ENCODE data around the gene VAMP4.
"Not testable (repeated sequence)": the region's sequence is repeated elsewhere in the genome, so short reads cannot be mapped to it uniquely, and the experiment has no call there.

VAMP4 gene

GRCh38 chr1:171693541-171693940 lies 48.3 kb downstream of the VAMP4 start:
- DNase-seq, result not testable (repeated sequence)

- DNase-seq, result no peak
These were observed 58.0 kb downstream of the VAMP4 start for GRCh38 chr1:171683870-171684269.

- no peak for DNase-seq
These were observed 61.5 kb downstream of the VAMP4 start for GRCh38 chr1:171680339-171680738.

- no peak for DNase-seq
These were observed 65.0 kb downstream of the VAMP4 start for GRCh38 chr1:171676823-171677222.

- no peak for DNase-seq
These were observed 67.1 kb downstream of the VAMP4 start for GRCh38 chr1:171674431-171675405.

- no peak for DNase-seq
These were observed 71.1 kb downstream of the VAMP4 start for GRCh38 chr1:171670739-171671138.

GRCh38 chr1:171668372-171668771 lies 73.5 kb downstream of the VAMP4 start:
- no peak for DNase-seq

GRCh38 chr1:171666114-171666769 lies 75.6 kb downstream of the VAMP4 start:
- no peak for DNase-seq

GRCh38 chr1:171664976-171665375 lies 76.9 kb downstream of the VAMP4 start:
- no peak for DNase-seq

GRCh38 chr1:171663854-171664575 lies 77.8 kb downstream of the VAMP4 start:
- DNase-seq, result no peak

GRCh38 chr1:171663036-171663853 lies 78.6 kb downstream of the VAMP4 start:
- no peak for DNase-seq

GRCh38 chr1:171661076-171661650 lies 80.7 kb downstream of the VAMP4 start:
- no peak for DNase-seq

GRCh38 chr1:171656206-171656605 lies 85.7 kb downstream of the VAMP4 start:
- not testable (repeated sequence) for DNase-seq

- no peak for DNase-seq
These were observed 86.1 kb downstream of the VAMP4 start for GRCh38 chr1:171655746-171656116.

GRCh38 chr1:171654942-171655745 lies 86.7 kb downstream of the VAMP4 start:
- DNase-seq, result peak in 1 of 2 experiments; percentile 16

GRCh38 chr1:171654201-171654941 lies 87.5 kb downstream of the VAMP4 start:
- no peak for DNase-seq

GRCh38 chr1:171653796-171654195 lies 88.1 kb downstream of the VAMP4 start:
- no peak for DNase-seq

- DNase-seq, result no peak
These were observed 89.5 kb downstream of the VAMP4 start, which contains the start of gene MYOC for GRCh38 chr1:171652234-171652822. Gene MYOC (minus strand): TSS chr1:171652688. CDS start chr1:171652611, 77 bp downstream.

All from Kasumi-1 (cell line).